ENCODE data around the gene KBTBD2.
"Not testable (repeated sequence)": the region's sequence is repeated elsewhere in the genome, so short reads cannot be mapped to it uniquely, and the experiment has no call there.

Gene KBTBD2

DNA sequence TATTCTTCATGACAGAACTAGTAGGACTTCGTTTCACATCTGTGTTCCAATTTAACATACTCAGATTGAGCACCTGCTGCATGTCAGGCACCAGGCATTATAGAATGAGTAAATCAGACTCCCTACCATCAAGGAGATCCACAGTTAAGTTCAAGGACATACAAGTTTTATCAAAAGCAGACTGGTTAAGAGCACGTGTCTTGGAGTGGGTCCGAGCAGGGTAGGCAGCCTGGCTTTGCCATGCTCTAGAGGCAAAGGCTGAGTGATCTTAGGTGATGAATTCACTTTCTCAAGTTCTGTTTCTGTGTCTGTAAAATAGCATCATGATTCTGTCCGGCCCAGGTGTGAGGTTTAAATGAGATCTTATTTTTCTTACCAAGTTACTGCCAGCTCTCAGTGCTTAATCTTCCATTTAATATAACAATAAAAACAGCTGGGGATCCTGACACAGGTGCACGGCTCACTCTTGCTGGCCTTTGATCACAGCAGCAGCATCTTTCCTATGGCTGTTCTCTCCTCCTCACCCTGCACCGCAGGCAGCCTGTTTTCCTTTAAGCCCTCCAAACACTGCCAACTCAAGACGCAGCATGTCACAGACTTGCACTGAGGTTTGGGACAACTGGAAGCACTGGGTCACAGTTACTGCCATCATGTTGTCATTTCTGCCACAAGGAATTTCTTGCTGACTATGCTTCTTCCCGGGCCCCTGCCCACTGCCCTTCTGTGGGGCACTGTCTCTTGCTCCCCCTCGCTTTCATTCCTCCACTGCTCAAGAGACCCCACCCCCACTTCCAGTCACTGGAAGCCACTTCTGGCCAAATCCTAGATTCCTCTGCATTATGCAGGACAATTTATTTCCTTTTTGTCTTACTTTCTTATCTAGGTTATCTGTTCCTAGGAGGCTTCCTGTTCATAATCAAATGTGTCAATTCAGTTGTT lies 35.5 kb downstream of the KBTBD2 start:
- not testable (repeated sequence) for DNase-seq (ENCODE audit: low spot score)

DNA sequence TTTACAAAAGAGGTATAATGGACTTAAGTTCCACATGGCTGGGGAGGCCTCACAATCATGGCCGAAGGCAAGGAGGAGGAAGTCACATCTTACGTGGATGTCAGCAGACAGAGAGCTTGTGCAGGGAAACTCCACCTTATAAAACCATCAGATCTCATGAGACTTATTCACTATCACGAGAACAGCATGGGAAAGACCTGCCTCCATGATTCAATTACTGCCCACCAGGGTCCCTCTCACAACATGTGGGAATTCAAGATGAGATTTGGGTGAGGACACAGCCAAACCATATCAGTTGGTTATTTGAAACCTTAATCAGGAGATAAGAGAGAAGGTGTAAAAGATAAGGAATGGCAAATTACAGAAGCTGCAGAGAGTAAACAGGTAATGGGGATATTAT lies 40.9 kb downstream of the KBTBD2 start:
- not testable (repeated sequence) for DNase-seq (ENCODE audit: low spot score)

DNA sequence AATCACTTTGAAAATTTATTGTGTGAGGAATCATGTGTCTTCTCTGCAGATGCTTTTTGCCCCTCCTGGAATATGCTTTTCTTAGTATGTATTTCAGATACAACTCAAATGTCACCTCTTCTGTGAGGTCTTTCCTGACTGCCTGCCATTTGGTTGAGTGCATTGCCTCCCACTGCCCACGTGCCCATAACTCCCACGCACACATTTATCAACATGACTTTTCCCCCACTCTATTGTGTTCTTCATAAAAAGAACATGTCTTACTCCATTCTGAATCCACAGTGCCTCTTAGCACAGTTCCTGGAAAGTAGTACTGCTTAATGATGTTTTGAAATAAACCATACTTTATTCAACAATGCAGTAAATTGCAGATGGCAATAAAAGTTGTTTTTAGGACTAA lies 42.9 kb downstream of the KBTBD2 start:
- DNase-seq (ENCODE audit: low spot score): not testable (repeated sequence)

DNA sequence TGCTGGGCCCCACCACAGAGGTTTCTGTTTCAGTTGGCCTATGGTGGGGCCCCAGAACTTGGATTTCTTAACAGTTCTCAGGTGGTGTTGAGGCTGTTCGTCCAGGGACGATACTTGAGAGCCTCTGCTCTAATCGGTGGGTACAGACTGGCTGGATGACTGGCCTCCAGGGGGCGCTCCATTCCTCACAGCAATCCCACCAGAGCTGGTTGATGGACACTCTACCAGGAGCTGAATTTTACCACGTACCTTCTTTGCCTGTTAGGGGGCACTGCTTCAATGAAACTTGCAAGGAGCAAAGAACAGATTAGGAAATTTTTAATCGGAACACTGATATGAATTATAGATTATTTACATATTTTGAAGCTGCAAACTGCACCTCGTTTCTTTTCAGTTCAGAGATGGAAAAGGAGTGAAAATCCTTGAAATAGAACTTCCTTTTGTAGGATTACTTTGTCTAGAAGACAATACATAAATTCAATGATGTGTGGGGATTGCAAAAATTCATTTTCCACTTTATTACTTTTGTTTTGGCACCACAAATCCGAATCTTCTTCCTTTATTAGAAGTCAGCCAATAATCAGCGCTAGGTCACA lies 44.8 kb downstream of the KBTBD2 start:
- peak; percentile 96 for DNase-seq (ENCODE audit: low spot score)

- not testable (repeated sequence) for DNase-seq (ENCODE audit: low spot score)
Measured at GRCh38 chr7:32844748-32845147, 46.8 kb downstream of the KBTBD2 start.

GRCh38 chr7:32843763-32844162 lies 47.8 kb downstream of the KBTBD2 start:
- DNase-seq (ENCODE audit: low spot score): not testable (repeated sequence)

DNA sequence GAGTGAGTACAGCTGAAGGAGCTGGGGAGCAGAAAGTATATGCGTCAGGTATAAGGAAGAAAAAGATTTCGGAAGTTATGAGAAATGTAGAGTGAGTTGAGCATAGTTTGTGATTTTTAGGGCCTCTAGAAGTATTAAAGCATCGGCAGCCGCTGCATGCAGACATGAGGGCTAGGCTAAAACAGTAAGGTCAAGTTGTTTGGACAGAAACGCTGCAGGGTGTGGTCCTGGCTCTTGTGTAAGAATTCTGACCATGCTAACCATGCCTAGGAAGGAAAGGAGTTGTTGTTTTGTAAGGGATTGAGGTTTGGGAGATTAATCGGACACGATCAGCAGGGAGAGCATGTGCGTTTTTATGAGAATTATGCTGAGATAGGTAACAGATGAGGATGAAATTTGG lies 51.7 kb downstream of the KBTBD2 start:
- DNase-seq (ENCODE audit: low spot score): not testable (repeated sequence)

- DNase-seq (ENCODE audit: low spot score): not testable (repeated sequence)
Measured at GRCh38 chr7:32828996-32829752, 62.4 kb downstream of the KBTBD2 start.

Data from NAMALWA (cell line).